Activated gamma-delta T cell treated with Interleukin-2 at 50 U/mL for 16 hours (primary cell): ENCODE results near the gene GRM5.
"Not testable (repeated sequence)": the region's sequence is repeated elsewhere in the genome, so short reads cannot be mapped to it uniquely, and the experiment has no call there.

Experiments
- DNase-seq: peaks from one replicate; pipeline ENCODE4 v3.0.0-alpha.2; 2020

Gene GRM5

DNA sequence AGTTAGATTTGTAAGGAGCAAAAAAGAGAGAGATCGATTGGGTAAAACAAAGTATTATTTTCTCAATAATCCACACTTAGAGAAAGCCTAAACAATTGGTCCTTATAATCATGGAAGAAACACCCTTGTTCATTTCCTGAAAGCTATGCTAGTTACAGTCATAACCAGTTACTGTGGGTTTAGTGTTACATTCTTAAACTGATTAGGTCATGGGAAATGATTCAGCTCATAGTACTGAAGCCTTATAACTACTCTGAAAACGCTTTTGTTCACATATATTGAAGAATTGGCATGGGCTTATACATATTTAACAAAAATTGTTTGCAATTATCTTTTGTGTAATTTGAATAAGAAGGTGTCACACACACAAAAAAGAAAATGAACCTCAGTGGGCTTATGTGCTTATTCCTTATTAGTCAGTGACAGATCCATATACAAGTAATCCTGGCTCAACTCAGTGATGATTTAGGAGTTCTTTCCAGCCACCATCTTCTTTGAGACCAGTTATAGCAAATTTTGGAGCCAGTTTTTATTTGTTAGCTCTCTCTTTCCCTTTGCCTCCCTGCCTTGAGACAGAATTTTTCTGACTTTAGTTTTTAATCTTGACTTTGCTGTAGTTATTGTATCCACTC is 529.8 kb downstream of the GRM5 start:
- DNase-seq: no peak

DNA sequence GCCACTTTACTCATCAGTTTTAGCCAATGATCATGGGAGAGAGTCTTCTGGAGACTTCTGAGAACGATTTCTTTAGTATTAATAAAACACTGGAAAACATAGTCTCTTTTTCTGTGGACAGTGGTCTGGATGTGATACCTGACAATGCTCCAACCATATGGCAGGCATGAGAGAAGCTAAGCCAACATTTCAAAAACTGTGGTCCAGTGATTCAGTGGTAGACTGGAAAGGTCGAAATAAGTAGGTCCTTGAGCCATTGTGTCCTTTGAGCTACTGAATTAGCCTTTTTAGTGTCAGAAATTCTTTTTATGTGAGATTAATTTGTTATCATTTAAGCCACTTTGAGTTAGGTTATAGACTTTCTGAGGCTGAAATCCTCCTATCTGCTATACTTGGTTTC is 530.5 kb downstream of the GRM5 start:
- DNase-seq: no peak

DNA sequence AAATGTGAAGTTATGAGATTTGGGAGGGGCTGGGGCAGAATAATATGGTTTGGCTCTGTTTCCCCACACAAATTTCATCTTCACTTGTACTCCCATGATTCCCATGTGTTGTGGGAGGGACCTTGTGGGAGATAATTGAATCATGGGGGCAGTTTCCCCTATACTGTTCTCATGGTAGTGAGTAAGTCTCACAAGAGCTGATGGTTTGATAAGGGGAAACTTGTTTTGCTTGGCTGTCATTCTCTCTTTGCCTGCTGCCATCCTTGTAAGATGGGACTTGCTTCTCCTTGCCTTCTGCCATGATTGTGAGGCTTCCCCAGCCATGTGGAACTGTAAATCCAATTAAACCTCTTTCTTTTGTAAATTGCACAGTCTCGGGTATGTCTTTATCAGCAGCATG is 531.1 kb downstream of the GRM5 start:
- DNase-seq: not testable (repeated sequence)

DNA sequence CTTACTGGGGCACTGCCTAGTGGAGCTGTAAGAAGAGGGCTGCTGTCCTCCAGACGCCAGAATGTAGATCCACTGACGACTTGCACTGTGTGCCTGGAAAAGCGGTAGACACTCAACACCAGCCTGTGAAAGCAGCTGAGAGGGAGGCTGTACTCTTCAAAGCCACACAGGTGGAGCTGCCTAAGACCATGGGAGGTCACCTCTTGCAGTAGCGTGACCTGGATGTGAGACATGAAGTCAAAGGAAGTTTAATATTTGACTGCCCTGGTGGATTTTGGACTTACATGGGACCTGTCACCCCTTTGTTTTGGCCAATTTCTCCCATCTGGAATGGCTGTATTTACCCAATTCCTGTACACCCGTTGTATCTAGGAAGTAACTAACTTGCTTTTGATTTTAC is 531.6 kb downstream of the GRM5 start:
- DNase-seq: no peak

DNA sequence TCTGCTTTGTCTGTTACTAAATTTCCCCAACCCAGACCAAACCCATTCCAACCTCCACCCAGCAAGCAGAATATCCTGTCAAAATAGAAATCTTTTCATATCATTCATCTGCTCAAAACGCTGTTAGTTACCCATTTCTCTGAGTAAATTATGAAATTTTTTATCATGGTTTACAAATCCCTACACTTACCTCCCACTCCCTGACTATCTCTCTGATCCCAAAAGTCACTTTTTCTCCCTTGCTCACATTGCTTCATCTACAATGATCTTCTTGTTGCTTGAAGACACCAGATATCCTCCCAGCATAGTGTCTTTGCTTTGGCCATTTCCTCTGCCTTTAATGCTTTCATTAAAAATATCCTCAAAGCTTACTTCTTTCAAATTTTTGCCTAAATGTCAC is 532.8 kb downstream of the GRM5 start:
- DNase-seq: no peak

DNA sequence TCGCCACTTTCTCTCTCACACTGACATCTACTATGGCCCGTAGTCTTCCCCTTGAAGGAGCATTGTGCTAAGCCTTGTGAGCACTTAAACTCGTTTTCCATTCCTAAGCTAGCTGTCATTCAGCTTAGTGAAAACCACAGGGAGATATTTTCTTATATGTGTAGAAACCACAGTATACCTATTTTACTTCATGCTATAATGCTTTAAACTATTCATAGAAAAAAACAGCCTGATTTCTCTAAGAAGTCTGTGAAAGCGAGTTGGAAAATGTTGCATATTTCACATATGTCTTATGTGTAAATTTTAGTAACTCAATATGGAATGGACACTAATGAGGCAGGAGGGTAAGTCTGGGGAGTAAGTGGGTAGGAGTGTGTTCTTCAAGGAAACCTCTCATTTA is 534.0 kb downstream of the GRM5 start:
- DNase-seq: no peak

DNA sequence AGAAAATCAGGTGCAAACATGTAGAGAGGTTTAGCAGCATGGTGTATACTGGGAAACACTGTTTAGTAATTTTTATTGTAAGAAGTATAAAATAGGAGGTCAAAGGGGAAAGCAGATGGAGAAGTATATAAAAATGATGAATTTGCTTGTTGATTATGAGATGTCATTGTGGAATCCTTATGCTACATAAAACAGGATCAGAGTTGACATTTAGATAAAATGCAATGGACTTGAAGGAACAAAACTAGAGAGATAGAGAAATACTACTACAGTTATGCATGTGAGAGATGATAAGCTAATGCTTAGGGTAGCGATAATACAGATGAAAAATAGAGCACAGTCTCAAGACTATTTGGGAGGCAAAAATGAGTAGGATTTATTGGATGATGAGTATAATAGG is 536.4 kb downstream of the GRM5 start:
- DNase-seq: no peak

DNA sequence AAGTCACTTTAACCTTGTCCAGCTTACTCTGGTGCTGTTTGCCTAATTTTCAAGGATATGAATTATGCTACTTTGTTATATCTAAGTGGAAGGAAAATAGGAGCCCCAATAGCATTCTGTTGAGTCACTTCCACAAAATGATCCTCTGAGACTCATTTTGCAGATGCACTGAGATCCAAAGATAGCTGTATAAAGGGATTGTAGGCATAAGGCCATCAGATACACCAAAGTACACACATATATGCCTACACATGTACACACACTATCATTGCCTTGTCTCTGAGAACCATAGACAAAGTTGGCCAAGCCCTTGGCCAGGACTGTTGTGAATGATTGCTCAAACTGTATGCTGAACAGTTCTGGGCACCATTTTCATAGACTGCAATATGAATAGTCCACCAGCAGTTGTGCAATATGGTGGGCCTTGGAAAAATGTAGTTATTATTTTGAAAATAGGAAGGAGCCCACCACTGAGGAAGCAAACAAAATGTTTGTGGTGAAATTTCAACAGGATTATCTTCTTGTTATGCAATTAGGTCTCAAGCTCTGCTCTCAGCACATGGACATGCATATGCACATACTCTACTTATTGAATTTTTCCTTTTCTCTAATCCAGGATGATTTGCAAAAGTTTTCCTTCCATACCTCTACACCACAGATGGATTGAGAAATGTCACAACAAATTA is 542.3 kb downstream of the GRM5 start:
- no peak for DNase-seq

DNA sequence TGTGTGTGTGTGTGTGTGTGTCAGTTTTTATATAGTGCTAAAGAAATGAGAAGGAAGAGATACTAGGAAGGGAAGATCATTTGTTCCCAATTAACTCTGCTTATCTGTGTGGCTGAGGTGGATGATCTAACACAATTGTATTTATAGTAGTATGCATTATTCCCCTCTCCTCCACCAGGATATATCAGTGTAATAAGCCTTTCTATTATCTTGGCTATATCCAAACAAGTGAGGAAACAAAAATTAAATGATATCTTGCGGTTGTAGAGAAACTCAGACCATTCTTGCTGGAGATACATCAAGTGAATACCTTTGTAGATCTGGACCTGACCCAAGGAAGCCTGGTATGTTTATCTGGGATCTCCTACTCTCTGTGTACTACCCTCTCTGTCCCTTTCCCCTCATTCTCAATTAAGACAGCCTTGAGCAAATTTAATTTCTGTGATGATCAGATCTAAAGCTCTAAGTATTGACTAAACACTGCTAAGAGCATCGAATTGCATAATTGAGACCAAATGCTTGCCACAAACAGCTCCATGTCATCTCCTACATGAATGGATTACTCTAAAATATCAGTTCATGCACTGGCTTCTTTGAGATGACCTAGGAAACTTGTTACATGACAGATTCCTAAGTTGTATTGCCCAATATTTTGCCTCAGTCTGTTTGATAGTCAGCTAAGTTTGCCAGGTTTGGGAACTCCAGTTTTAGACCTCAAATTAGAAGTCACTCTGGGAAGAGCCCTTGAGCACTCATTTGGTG is 543.0 kb downstream of the GRM5 start:
- no peak for DNase-seq

DNA sequence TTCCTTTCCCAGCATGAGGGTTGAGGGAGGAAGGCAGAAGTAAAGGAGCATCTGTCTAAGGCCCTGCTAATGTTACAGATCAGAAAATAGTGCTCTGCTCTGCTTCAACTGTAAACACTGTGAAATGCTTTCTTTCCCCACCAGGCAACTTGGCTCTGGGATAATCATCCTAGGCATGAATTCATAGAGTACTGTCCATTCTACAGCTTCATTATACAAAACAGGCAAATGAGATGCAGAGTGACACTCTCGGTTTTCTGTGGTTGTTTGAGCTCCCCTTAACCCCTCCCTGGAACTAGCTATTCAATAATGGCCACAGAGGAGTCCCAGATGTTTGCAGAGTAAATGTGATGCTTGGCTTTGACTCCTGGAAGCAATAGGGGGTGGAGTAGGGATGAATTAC is 544.0 kb downstream of the GRM5 start:
- DNase-seq: no peak

DNA sequence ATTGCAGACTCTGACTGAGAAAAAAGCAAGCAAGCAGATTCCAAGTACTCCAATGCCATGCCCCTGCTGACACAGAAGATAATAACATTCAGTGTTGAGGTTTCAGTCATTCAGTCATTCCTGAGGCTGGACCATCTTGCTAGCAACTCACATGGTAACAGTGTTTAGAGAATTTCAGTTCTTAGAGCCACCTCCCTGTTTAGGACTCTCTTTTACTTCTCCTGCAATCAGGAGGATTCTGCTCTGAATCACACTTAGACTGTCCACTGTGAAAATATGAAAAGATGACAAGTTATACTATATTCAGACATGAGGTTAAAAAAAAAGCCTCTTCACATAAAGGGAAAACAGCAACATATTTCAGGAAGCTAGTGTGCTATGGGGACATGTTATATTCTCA is 544.4 kb downstream of the GRM5 start:
- DNase-seq: no peak

DNA sequence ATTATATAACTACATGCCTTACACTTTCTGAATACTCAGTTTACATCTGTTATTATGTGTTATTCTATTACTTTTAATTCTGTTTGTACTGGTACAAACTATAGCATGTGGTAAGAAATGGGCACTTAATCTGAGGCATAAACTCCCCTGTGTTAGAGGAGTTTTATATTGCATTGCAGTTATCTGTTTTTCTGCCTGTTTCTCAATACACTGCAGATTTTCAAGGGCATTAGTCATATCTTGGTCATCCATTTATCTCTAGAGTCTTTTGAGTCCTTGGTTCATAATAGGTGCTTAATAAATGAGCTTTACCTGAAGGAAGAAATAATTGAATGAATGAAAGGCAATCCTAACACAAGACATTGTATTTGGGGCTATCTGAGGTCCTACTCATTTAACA is 545.4 kb downstream of the GRM5 start:
- DNase-seq: no peak

DNA sequence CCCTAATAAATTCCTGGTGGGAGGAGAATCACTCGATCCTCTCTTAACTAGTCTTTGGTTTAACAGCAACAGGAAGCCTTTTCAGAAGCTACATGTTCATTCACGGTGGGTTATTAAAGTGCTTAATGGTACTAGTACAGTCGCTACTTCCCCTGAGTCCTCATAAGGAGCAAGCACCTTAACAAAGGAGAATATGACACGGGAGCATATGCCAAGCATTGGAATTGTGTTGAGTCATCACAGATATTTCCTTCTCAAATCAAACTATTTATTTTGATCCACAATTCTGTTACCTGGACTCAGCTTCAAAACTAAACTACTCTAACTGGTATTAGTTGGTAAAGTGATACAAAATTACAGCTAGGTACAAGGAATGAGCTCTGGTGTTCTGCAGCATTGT is 550.8 kb downstream of the GRM5 start:
- DNase-seq: no peak

DNA sequence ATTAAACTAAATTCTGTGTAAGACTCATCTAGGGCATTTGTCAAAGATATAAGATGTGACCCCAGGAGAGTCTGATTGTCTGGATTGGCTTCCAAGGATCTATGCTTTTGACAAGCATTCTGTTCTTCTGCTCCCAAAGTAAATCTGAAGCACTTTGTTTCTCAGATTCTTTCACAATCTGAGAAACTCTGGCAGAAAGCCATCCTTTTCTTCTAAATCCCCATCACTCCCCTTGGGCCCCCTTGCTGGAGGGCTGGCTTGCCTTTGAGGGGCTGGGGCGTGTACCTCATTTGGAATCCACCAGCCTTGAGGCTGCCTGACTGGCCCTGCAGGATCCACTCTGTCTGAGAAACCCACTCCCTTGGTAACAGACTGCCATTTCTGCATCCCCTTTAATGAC is 554.8 kb downstream of the GRM5 start:
- DNase-seq: no peak

DNA sequence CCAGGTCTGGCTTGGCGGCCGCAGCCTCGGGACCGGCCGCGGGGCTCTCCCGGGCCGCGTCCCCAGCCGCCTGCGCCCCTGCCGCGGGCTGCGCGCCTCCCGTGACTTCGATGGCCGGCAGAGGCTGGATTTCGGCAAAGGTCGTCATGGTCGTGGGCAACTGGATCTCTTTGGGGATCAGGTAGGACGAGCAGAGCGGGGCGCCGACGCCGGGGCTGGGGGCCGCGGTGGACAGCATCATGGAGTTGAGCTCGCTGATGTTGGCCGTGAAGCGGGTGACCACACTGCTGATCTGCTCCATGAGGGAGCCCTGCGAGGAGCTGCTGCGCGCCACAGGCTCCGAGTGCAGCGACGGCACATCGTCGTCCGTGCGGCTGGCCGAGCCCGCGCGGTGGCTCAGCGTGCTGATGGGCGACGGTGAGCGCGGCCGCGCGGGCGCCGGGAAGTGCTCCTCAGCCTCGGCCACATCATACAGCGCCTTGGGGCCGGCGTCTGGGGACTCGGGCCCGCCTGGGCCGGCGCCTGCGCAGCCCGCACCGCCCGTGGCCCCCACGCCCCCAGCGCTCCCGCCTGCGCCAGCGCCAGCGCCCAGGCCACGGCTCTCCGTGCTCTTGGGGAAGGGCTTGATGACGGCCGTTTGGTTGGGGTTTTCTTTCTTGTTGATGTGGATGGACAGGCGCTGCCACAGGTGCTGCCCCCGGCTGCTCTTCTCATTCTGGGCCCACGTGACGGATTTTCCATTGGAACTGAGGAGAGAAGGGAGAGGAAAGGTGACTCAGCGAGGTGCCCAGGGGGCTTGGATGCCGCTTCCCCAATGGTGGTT is 556.8 kb downstream of the GRM5 start:
- DNase-seq: no peak

DNA sequence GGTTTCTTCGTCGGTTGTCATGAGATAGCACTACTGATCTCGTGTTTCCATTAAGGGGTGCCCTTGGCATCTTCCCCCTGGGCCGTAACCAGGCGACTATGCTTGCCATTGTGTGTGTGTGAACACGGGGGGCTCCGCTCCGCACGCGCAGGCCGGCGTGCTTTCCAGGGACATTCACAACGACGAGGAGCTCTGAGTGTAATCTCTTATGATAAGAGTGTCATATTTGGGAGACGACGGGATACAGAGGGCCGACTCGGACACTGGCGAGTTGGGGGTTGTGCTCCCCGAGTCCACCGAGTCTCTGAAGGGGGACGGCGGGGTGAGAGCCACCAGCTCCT is 557.4 kb downstream of the GRM5 start:
- no peak for DNase-seq

DNA sequence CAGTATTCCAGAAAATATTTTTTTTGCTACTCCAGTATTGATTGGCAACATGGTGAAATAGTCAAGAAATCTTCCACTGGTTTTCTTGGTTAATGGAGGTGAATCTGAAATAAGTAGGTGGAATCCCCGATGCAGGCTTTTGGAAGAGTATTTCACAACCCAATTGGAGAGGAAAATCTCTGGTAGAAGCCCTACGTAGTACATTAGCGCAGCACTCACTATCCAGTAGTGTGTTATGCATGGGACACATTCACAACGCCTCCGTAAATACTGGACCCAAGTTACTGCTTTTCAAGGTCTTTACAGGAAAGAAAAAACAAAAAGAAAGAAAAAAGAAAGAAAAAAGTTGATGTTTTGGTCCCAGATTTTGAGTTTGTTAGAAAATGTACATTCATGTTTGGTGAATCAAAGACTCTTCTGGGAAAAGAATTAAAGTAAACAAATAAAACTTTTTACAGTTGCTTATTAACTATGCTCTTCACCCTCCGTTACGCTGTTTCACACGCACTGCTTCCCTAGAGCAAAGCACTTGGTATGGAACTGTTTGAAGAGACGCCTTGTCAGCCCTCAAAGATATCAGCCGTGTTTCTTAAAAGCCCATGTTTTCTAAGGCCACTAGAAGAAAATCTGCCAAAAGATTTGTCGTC is 557.9 kb downstream of the GRM5 start:
- no peak for DNase-seq

DNA sequence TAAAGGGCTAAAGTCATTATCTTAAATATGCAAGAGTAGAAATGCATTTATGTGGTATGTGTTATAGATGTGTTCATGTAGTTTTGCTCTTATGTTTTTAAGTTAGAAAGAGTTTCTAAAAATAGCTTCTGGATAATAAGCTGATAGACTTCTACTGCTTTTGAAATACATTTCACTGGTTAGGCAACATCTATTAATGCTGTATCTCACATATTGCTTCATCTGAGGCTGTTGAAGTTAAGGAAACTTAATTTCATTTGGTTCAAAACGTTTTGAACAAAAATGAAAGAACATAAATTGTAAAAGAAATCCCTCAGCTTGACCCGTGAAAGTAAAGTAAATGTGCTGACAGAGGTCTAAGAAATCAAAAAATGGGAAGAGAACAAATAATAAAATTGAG is 564.2 kb downstream of the GRM5 start:
- no peak for DNase-seq

DNA sequence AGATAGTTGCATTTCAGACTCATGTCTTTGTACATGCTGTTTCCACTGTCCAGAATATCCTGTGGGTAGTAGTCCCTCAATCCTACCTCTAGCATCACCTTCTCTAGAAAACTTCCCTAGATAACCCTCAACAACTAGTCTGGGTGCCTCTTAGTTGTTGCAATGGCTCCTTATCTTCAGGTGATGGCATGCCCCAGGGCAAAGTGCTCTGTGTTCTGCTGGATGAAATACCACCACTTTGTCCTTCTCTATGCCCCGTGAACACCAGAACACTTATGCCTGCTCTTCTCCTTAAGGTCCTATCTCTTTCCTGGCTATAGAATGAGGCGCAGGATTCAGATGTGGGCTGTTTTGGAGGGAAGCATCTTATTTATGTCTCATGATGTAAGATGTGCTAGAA is 569.9 kb downstream of the GRM5 start:
- DNase-seq: no peak

DNA sequence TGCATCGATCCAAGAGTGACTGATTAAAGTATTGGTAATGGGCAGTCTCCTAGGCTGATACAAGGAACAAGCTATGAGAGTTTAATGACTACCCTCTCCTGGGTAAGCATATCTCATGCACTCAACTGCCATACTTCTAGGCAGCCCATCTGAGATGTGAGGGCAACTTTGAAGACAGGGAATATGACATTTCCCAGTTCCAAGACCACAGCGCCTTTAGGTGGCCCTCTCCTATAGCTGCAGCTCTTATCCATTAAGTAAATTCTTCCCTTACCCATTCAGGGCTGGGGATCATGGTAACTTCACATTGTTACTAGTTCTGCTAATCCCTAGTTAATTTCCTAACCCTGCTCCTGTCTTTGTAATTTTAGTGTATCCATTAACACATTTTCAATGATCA is 570.9 kb downstream of the GRM5 start:
- DNase-seq: no peak

DNA sequence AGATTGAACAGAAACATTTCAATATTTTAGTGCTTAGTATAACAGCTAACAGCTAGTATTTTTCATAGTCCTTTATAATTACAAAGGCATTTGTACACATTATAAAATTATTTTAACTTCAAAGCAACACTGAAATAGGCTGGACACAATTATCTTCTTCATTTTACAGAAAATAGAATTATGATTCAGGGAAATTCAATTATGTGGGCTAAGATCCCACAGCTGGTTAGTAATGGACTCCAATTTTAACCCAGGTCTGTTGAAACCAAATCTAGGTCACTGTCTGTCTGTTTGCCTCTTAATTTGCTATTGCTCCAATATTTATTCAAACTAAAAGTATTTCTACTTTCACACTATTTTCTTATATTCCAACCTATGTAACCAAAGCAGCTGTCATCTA is 574.1 kb downstream of the GRM5 start:
- DNase-seq: no peak

DNA sequence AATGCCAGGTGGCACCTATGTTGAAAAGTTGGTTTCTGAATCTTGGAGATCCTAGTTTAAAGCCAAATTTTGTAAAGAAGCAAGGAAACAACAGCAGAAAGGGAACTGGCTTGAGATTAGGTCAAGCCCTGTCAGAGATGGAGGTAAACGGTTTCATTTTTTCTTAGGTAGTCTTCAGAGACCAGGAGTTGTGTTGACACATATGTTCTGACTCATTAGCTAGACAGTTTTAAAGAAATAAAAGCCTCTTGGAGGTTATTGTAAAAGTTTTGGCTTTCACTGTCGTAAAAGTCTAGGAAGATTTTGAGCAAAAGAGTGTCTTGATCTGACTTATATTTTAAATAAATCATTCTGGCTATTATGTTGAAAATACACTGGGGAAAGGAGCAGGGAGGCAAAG is 576.8 kb downstream of the GRM5 start:
- no peak for DNase-seq

DNA sequence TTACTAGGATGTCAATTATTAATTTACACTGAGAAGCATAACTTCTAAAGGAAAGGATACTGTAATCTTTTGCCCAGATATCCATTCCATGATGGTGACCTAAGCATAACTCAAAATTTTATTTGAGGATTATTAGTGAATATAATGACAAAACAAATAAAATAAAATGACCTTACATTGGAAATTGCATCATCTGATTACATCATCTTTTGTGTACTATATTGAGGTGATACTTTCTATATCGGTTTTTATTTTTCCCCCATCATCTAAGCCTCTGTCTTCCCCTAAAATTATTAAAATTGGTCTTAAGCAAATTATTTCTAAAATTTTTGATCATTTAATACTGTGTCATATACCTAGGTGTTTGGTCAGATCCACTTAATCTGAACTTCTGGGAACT is 578.1 kb downstream of the GRM5 start:
- DNase-seq: no peak
